Loucy (cell line): ENCODE measurements around the gene ERBIN.

Experiments
- H2AFZ ChIP-seq: fragments of 200-600 bp; sonication (generic); 2 replicates; pipeline ENCODE4 v1.6.0; 2016; ENCODE audit warnings: antibody characterized with exemption, mild to moderate bottlenecking, low read length, moderate library complexity
- H3F3A ChIP-seq: fragments of 200-600 bp; 2 replicates; pipeline ENCODE4 v1.6.0; 2016; ENCODE audit warnings: antibody characterized with exemption, low read depth, mild to moderate bottlenecking
- H3K27me3 ChIP-seq: fragments of 200-600 bp; sonication (generic); 2 replicates; pipeline ENCODE4 v1.6.1; 2014; ENCODE audit warnings: low read length, mild to moderate bottlenecking; ENCODE audit not compliant: insufficient read depth, poor library complexity, severe bottlenecking
- H3K36me3 ChIP-seq: fragments of 200-600 bp; sonication (generic); 2 replicates; pipeline ENCODE4 v1.6.1; 2016; ENCODE audit warnings: low read length; ENCODE audit not compliant: insufficient read depth
- H3K4me1 ChIP-seq: fragments of 200-600 bp; sonication (generic); 2 replicates; pipeline ENCODE4 v1.5.1; 2014; ENCODE audit warnings: low read length, mild to moderate bottlenecking; ENCODE audit not compliant: insufficient read depth, poor library complexity, severe bottlenecking
- H3K4me2 ChIP-seq: fragments of 200-600 bp; sonication (generic); 2 replicates; pipeline ENCODE4 v1.6.0; 2014; ENCODE audit warnings: antibody characterized with exemption, low read length, low read depth, mild to moderate bottlenecking; ENCODE audit not compliant: poor library complexity, severe bottlenecking
- H3K4me3 ChIP-seq: fragments of 200-600 bp; sonication (generic); 2 replicates; pipeline ENCODE4 v1.5.1; 2014; ENCODE audit warnings: low read length, mild to moderate bottlenecking, mixed read lengths; ENCODE audit not compliant: poor library complexity, severe bottlenecking
- H3K79me2 ChIP-seq: fragments of 200-600 bp; sonication (generic); 2 replicates; pipeline ENCODE4 v1.6.1; 2014; ENCODE audit warnings: low read length; ENCODE audit not compliant: insufficient read depth
- H3K9ac ChIP-seq: fragments of 200-600 bp; sonication (generic); 2 replicates; pipeline ENCODE4 v1.6.0; 2014; ENCODE audit warnings: mild to moderate bottlenecking, low read depth, low read length, moderate library complexity; ENCODE audit not compliant: poor library complexity, severe bottlenecking
- H3K9me2 ChIP-seq: fragments of 200-600 bp; sonication (generic); replicated peaks from 2 replicates; pipeline ENCODE4 v1.6.1; 2016; ENCODE audit warnings: low read depth, low read length, mixed read lengths
- H3K9me3 ChIP-seq: fragments of 200-600 bp; sonication (generic); 2 replicates; pipeline ENCODE4 v1.6.1; 2014; ENCODE audit warnings: mild to moderate bottlenecking, antibody characterized with exemption, low read length, low read depth; ENCODE audit not compliant: insufficient read depth
- H4K20me1 ChIP-seq: fragments of 200-600 bp; sonication (generic); 2 replicates; pipeline ENCODE4 v1.6.0; 2014; ENCODE audit warnings: antibody characterized with exemption, low read length, mild to moderate bottlenecking; ENCODE audit not compliant: insufficient read depth, poor library complexity, severe bottlenecking
- EZH2phosphoT487 ChIP-seq: fragments of 200-600 bp; IDR thresholded peaks from 2 replicates; pipeline ENCODE4 v1.6.1; 2018; ENCODE audit warnings: antibody characterized with exemption, mild to moderate bottlenecking, moderate library complexity, borderline replicate concordance
- TF ChIP-seq, protein P1 (sequence below): fragments of 200-600 bp; sonication (generic); conservative IDR thresholded peaks from 2 replicates; pipeline ENCODE4 v1.5.1; 2014; ENCODE audit warnings: mild to moderate bottlenecking, antibody characterized with exemption, low read length

ERBIN gene

DNA sequence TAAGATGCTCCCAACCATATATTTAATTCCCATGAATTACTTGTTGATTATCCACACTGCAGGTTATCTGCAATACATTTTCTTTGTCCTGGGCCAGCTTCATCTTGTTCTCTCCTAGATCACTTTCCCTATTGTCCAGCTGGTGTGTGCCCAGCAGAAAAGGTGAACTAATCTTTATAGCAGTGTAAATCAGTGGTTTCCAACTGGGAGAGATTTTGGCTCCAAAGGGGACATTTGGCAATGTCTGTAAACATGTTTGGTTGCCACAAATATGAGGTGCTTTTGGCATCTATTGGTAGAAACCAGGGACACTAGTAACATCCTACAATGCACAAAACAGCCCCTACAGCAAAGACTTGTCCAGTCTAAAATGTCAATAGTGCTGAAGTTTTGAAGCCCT, 20.1 kb upstream of the ERBIN start:
- no peaks in the 10 kb centered on the region for H3K9me3 ChIP-seq
- H3K36me3 ChIP-seq, result no peaks in the 10 kb centered on the region
- no peak overlapping the region for H3K4me2 ChIP-seq
- H3K4me3 ChIP-seq, result no peak overlapping the region
- 0 out of 2 replicates have a peak, but pooled peaks cover 4% of the 10 kb centered on the region for H3F3A ChIP-seq
- TF ChIP-seq, protein P1, sequence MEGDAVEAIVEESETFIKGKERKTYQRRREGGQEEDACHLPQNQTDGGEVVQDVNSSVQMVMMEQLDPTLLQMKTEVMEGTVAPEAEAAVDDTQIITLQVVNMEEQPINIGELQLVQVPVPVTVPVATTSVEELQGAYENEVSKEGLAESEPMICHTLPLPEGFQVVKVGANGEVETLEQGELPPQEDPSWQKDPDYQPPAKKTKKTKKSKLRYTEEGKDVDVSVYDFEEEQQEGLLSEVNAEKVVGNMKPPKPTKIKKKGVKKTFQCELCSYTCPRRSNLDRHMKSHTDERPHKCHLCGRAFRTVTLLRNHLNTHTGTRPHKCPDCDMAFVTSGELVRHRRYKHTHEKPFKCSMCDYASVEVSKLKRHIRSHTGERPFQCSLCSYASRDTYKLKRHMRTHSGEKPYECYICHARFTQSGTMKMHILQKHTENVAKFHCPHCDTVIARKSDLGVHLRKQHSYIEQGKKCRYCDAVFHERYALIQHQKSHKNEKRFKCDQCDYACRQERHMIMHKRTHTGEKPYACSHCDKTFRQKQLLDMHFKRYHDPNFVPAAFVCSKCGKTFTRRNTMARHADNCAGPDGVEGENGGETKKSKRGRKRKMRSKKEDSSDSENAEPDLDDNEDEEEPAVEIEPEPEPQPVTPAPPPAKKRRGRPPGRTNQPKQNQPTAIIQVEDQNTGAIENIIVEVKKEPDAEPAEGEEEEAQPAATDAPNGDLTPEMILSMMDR, result no peak
- no peak for TF ChIP-seq EZH2phosphoT487
- H3K9ac ChIP-seq, result no peak overlapping the region
- no peaks in the 10 kb centered on the region for H4K20me1 ChIP-seq
- H3K27me3 ChIP-seq, result no peaks in the 10 kb centered on the region
- H3K9me2 ChIP-seq, result no peaks in the 10 kb centered on the region
- H3K79me2 ChIP-seq, result no peaks in the 10 kb centered on the region
- no peak overlapping the region for H2AFZ ChIP-seq
- H3K4me1 ChIP-seq, result peaks cover 14% of the 10 kb centered on the region

DNA sequence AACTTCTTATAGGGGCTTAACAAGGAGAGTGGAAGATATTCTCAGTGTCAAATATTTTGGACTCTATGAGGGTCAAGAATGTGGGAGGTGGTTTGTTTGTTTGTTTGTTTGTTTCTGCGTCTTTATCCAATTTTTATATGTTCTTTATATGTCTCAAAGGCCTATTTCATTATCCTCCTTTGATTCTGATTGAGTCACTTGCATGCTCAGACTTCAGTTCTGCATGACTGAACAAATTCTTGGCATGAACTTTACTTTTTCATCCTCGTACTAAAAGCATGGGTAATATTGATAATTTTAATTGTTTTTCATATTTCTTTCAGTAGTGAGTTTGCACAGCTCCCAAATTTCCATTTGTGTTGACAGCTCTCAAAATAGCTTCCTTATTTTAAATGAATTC, 19.2 kb upstream of the ERBIN start:
- TF ChIP-seq, protein P1, result no peak
- no peak for TF ChIP-seq EZH2phosphoT487
- Histone ChIP-seq H3K9me2 (no peaks in the 10 kb centered on the region), H3K9ac (no peak overlapping the region), H3F3A (0 out of 2 replicates have a peak, but pooled peaks cover 4% of the 10 kb centered on the region), H3K79me2 (no peaks in the 10 kb centered on the region), H3K4me1 (peaks cover 14% of the 10 kb centered on the region), H3K4me3 (no peak overlapping the region), H3K4me2 (no peak overlapping the region), H2AFZ (no peak overlapping the region), H4K20me1 (no peaks in the 10 kb centered on the region), H3K9me3 (no peaks in the 10 kb centered on the region), H3K27me3 (no peaks in the 10 kb centered on the region), H3K36me3 (no peaks in the 10 kb centered on the region)

DNA sequence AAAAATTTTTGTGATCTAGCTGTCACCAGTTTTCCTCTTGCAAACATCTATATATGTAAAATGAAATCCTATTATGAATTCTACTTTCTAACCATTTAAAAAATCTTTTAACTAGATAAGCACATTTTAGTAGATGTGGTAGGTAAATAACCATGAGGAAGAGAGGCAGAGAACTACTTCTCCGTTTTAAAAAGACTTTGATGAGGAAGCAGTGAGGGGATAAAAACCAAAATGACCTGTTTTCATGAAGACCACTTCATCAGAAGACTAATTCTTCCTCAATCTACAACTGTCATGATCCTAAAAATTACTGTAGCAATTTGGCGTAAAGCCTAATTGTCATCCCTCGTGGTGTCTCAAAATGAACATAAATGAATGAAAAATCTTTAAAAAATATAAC, 15.7 kb upstream of the ERBIN start:
- no peak for TF ChIP-seq EZH2phosphoT487
- TF ChIP-seq, protein P1, result no peak

More for the DNA sequence above, 15.7 kb upstream of the ERBIN start:
- Histone ChIP-seq H3K4me2 (no peak overlapping the region), H3F3A (no peaks in the 10 kb centered on the region), H3K9me3 (no peaks in the 10 kb centered on the region), H3K9me2 (no peaks in the 10 kb centered on the region), H3K27me3 (no peaks in the 10 kb centered on the region), H3K9ac (no peak overlapping the region), H3K4me3 (no peak overlapping the region), H3K79me2 (no peaks in the 10 kb centered on the region), H3K36me3 (no peaks in the 10 kb centered on the region), H2AFZ (no peak overlapping the region), H3K4me1 (no peaks in the 10 kb centered on the region), H4K20me1 (no peaks in the 10 kb centered on the region)
